Measurements from ENCODE around the gene ELL2. TPM values are rescaled to one million over a fixed set of nuclear protein-coding genes. Genes with fewer than 3 reads are reported as not detected.
A peak's percentile ranks its signal among the peaks of the same experiment; 100 is the strongest.

The ELL2 gene
- total and polyA plus RNA-seq, 2 donors = 14.1 to 30.2 TPM

DNA sequence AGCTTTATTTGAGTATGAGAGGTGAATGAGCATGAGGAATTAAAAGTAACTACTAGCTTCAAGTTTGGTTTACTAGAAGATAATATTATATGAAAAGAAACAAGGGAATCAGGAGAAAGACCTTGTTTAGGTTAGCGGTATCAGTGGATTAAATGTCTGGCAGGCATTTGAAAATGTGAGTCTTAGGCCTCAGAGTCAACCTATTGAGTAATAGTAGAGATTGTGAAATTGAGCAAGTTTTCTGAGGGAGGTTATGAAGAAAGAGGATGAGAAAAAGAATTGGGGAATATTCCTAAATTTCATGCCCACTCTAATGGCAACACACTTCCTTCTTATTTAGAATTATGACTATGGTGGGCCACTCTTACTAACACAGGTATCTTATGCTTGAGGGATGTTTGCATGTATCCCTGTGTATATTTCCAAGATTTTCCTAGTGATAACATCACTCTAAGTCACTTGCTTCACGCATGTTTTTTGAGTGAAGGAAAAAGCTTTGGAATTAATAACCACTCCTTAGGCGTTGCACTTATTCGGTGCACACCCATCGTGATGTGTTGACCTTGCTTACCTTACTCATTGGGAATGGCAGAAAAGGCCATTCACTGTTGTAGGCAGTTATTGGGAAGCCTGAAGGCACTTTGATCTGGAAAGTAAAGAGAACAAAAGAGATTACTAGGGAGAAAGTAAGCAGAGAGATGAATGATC, 8.2 kb upstream of the ELL2 start:
- no peaks in the 10 kb centered on the region for H3K36me3 ChIP-seq (ENCODE audit: insufficient read depth)
- H3K4me1 ChIP-seq (ENCODE audit: insufficient read depth) = no peaks in the 10 kb centered on the region
- no peak overlapping the region for H3K4me3 ChIP-seq (ENCODE audit: low read depth, low read length)
- WGBS = 78% methylated on average over 5 of the region's 5 CpGs
- H3K27ac ChIP-seq (ENCODE audit: low read depth) = peak overlapping the region; percentile 16
- DNase-seq (ENCODE audit: extremely low spot score) = no peak

DNA sequence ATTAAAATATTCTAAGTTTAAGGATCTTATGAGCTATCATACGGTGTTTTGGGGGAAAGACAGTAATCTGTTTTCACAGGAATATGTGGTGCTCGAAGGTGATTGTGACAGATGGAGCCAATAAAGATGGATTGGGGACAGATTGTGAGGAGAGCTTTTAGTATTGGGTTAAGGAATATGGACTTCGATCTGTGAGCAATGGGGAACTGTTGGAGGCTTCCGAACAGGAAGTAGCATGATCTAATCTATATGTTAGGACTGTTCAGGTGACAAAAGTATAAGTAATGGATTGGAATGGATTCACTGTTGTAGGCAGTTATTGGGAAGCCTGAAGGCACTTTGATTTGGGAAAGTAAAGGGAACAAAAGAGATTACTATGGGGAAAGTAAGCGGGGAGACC, 7.4 kb upstream of the ELL2 start:
- Histone ChIP-seq H3K27ac (ENCODE audit: low read depth) (no peak overlapping the region), H3K4me3 (ENCODE audit: low read depth, low read length) (no peak overlapping the region), H3K4me1 (ENCODE audit: insufficient read depth) (no peaks in the 10 kb centered on the region), H3K36me3 (ENCODE audit: insufficient read depth) (no peaks in the 10 kb centered on the region)
- DNase-seq (ENCODE audit: extremely low spot score) = no peak
- 97% methylated on average over 5 of the region's 5 CpGs for WGBS

DNA sequence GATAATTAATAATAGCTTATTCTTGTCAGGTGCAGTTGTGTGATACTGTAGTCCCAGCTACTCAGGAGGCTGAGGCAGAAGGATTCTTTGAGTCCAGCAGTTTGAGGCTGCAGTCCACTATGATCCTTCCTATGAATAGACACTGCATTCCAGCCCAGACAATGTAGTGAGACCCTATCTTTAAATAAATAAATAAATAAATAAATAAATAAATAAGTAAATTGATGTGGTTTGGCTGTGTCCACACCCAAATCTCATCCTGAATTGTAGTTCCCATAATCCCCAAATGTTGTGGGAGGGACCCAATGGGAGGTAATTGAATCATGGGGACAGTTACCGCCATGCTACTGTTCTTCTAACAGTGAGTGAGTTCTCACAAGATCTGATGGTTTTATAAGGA, 5.6 kb upstream of the ELL2 start:
- H3K27ac ChIP-seq (ENCODE audit: low read depth) = no peak overlapping the region
- no peak overlapping the region for H3K4me3 ChIP-seq (ENCODE audit: low read depth, low read length)
- DNase-seq (ENCODE audit: extremely low spot score) = no peak
- no peaks in the 10 kb centered on the region for H3K36me3 ChIP-seq (ENCODE audit: insufficient read depth)
- H3K4me1 ChIP-seq (ENCODE audit: insufficient read depth) = no peaks in the 10 kb centered on the region
- WGBS = 95% methylated on average over 1 of the region's 1 CpG

DNA sequence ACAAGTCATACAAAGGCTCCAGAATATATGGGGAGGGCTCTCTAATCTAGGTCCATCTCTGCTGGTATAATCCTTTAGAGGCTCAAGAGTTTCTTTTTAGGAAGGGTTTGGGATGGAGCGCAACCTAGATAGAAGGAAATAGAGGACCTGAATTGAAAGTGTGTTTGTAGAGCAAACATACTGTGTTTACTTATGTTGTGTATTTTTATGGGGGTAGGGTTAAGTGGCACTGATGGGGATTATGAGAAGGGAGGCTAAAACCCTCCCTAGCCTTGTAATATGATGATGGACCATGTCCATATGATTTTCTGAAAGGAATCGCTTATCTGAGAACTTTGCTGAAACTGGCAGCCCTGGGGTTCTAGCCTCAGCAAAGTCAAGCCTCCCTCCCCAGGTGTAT, 4.4 kb upstream of the ELL2 start:
- Histone ChIP-seq H3K4me1 (ENCODE audit: insufficient read depth) (no peaks in the 10 kb centered on the region), H3K4me3 (ENCODE audit: low read depth, low read length) (no peak overlapping the region), H3K27ac (ENCODE audit: low read depth) (no peak overlapping the region), H3K36me3 (ENCODE audit: insufficient read depth) (no peaks in the 10 kb centered on the region)
- no peak for DNase-seq (ENCODE audit: extremely low spot score)
- WGBS = 92% methylated on average over 2 of the region's 2 CpGs

DNA sequence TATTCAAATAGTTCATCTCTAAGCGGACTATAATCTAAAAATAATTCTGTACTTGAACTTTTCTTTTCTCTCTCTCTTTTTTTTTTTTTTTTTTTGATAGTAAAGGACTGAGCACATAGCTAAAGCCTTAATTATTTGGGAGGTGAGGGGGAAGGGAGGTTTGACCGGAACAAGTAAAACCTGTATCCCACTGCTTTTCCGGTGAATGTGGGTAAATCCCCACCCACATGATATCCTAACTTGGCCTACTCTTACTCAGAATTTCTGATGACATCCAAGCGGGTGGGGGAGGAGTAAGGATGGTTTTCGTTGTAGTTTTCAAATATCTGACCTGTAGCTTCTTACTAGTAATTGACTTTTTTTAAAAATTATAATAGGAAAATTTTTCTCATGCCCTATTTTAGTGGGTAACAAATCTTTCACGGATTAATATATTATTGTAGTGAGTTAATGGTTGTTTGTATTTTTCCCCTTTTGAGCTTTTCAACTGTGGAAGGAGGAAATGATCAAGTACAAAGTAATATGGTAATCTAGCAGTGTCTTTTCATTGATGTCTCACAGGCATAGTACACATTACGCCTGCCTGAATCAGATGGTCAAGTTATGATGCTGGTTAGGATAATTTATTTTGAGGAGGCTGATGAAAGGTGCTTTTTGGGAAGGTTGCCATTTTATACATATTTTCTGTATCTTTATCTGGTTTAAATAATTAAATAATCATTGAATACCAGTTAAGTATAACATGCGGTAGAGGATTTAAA, 2.2 kb upstream of the ELL2 start:
- DNase-seq (ENCODE audit: extremely low spot score) = no peak
- WGBS = 82% methylated on average over 8 of the region's 8 CpGs
- H3K4me1 ChIP-seq (ENCODE audit: insufficient read depth) = no peaks in the 10 kb centered on the region
- no peaks in the 10 kb centered on the region for H3K36me3 ChIP-seq (ENCODE audit: insufficient read depth)
- H3K4me3 ChIP-seq (ENCODE audit: low read depth, low read length) = no peak overlapping the region
- H3K27ac ChIP-seq (ENCODE audit: low read depth) = no peak overlapping the region

DNA sequence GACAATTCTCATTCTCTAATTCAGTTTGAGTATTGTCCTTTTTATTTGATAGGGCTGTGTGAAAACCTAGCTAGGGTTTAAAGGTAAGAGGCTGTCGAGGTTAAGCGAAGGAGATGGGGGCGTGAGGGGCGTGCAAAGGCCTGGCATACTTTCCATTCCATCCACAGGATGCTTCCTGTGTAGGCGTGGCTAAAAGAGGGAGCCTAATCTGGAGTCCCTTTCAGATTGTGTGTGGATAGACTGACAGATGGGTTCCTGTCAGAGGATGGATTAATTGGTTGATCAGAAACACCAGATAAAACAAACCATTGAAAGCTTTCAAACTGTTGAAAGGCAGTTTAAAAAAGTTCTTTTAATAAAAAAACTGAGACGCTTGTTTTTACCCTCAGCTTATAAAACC, 1.1 kb upstream of the ELL2 start:
- WGBS = 67% methylated on average over 6 of the region's 6 CpGs
- Histone ChIP-seq H3K4me1 (ENCODE audit: insufficient read depth) (peaks cover 2% of the 10 kb centered on the region), H3K27ac (ENCODE audit: low read depth) (peak overlapping the region; percentile 64), H3K4me3 (ENCODE audit: low read depth, low read length) (no peak overlapping the region), H3K36me3 (ENCODE audit: insufficient read depth) (no peaks in the 10 kb centered on the region)
- no peak for DNase-seq (ENCODE audit: extremely low spot score)

DNA sequence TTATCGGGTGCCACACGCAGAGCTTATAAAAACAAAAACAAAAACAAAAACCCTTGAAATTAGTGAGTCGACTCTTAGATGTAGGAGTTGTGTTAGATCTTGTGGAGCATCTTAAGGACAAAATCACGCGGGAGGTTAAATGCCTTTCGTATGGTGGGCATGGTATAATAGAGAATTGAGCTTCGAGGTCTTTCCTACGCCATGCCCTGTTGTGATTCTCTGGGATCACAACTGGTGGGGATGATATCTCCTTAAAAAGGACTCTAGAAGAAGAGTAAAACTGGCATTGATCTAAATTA, 773 bp upstream of the ELL2 start:
- peak overlapping the region; percentile 92 for H3K4me3 ChIP-seq (ENCODE audit: low read depth, low read length)
- H3K4me1 ChIP-seq (ENCODE audit: insufficient read depth) = peaks cover 2% of the 10 kb centered on the region
- WGBS = 69% methylated on average over 8 of the region's 8 CpGs
- DNase-seq (ENCODE audit: extremely low spot score) = no peak
- no peak overlapping the region for H3K27ac ChIP-seq (ENCODE audit: low read depth)
- H3K36me3 ChIP-seq (ENCODE audit: insufficient read depth) = no peaks in the 10 kb centered on the region

DNA sequence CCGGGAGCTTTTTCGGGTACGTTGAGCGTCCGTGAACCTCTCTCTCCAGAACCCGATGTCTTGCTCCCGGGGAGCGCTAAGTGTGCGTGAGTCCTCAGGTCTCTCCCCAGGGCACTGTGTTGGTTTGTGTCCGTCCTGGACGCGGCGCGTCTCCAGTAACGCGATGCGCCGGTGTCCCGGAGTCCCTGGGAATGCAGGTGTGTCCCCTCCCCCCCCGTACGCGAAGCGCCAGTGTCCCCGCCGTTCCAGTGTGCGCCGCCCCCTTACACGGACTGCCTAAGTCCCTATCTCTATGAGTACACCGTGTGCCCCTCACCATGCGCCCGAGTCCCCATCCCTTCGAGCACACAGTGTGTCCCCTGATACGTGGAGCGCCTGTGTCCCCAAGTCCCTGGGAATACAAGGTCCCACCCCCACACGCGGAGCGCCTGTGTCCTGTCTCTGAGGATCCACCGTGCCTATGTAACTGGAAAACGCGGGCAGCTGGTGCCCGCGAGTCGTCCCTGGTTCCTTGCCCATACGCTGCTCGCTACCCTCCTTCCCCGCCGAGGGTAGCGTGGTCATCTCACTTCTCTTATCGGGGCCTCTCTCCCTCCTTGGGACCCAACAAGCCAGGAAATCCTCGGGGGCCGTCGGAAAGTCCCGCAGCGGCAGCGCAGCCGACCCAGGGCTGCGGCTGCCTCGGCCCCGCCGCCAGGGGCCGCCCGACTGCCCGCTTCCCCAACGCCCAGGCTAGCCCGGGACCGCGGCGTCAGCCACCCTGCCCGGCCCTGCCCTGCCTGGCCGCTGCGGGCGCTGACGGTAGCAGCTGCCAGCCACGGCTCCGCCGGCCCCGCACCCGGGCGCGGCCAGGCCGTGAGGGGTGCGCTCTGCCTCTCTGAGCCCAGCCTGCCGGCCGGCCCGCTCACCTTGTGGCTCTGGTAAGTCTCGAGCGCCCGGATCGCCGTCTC, 709 bp downstream of the ELL2 start:
- peak overlapping the region; percentile 99 for H3K27ac ChIP-seq (ENCODE audit: low read depth)
- WGBS = under 1% methylated on average over 90 of the region's 90 CpGs
- DNase-seq (ENCODE audit: extremely low spot score) = peak; percentile 26
- no peaks in the 10 kb centered on the region for H3K36me3 ChIP-seq (ENCODE audit: insufficient read depth)
- H3K4me1 ChIP-seq (ENCODE audit: insufficient read depth) = peaks cover 2% of the 10 kb centered on the region
- peak overlapping the region; percentile 92 for H3K4me3 ChIP-seq (ENCODE audit: low read depth, low read length)

DNA sequence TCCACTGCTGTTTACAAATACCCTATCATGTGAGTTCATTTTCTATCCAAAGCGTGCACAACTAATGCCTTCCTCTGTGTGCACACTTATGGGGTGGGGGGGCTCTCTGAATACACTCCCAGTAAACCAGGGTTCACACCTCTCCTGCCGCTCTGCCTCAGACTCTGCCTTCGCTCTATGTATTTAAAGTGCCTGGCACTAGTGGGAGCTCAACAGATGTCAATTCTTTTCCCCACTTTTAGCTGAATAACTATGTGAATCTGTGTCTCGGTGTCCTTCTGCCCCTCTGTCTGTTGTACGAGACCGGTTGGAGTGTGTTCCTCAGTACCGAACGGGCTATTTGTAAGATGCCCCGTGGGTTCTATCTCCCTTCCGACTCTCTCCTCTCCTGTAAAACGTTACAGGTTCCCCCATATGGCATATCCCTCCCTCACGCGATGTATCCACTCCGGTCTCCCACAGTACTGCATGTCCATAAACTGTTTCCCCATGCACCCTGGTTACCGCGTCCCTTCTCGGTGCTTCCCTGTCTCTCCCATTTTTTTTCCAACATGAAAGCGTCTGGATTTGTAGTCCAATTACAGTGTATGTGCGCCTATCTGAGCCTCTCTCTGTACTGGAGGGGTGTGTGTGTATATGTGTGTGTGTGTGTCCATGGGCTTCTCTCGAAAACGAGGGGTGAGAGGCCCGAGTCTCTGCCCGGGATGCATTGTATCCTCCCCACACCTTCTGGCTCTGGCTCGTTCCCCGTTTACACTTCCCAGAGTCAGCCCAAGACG, 1.6 kb downstream of the ELL2 start:
- 23% methylated on average over 26 of the region's 26 CpGs for WGBS
- no peak for DNase-seq (ENCODE audit: extremely low spot score)
- Histone ChIP-seq H3K27ac (ENCODE audit: low read depth) (no peak overlapping the region), H3K36me3 (ENCODE audit: insufficient read depth) (no peaks in the 10 kb centered on the region), H3K4me1 (ENCODE audit: insufficient read depth) (peaks cover 2% of the 10 kb centered on the region), H3K4me3 (ENCODE audit: low read depth, low read length) (peak overlapping the region; percentile 92)

DNA sequence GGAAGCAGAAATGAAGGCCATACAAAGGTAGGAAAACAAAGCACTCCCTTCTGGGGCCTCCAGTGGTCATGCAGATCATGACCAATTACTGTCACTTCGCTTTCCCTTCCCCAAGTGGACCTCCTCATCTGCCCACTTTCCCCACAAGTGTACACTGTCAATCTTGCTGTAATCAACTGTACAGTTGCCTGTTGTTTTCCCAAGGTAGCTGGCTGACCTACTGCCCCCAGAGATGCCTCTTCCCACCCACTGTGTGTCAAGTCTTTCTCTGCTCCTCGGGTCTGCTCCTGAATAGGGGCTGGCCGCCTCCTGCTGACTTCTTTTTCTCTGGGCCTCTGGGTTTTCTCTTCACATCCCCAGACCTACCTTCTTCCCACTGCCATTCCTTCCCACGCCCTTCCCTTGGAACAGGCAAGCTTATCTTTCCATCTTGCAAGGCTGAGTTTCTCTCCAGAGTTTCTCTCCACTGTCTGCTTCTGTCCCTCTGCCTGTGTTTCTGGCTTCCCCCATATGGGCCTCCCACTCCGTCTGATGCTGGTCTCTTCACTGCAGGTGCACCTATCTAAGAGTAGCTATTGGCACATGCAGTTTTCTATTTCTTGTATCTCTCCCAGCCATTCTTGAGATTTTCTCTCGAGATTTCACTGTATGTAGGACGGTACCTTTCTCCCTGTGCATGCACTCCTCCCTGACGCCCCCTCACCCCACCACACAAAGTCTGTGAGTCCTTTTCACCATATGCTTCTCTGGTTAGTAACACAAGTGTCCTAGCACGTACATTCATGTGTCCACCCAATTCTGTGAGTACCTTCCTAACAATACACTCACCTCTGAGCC, 2.4 kb downstream of the ELL2 start:
- DNase-seq (ENCODE audit: extremely low spot score) = no peak
- 88% methylated on average over 9 of the region's 9 CpGs for WGBS
- Histone ChIP-seq H3K4me1 (ENCODE audit: insufficient read depth) (peaks cover 3% of the 10 kb centered on the region), H3K4me3 (ENCODE audit: low read depth, low read length) (peak overlapping the region; percentile 92), H3K36me3 (ENCODE audit: insufficient read depth) (no peaks in the 10 kb centered on the region), H3K27ac (ENCODE audit: low read depth) (no peak overlapping the region)

DNA sequence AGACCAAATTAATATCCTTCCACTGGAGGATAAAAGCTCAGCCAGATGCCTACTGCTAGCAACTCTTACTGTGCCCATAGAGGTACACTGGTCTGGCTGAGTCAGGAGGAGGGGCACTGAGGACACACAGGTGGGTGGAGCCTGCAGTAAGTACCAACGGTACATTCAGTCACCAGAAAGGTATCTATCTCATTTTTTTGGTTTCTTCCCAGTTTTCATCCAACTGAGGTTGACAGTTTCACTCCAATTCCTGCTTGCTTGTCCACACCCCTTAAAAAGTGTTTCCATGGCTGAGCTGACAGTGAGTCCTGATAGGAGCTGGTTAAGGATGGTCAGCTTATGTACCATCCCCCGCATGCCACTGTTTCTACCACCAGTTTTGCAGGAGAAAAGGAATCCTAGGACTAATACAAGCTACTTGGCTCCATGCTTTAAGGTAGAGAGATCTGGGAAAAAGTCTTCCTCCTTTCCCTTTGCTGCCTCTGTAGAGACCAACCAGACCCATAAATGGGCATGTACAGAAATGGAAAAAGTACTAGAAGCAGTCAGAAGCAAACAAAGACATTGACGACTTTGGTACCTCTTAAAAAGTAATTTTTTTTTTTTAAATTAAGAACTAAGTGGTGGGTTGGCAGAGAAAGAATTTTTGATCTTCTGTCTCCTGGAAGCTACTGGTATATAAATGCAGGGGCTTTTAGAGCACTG, 3.2 kb downstream of the ELL2 start:
- peaks cover 3% of the 10 kb centered on the region for H3K4me1 ChIP-seq (ENCODE audit: insufficient read depth)
- H3K27ac ChIP-seq (ENCODE audit: low read depth) = no peak overlapping the region
- DNase-seq (ENCODE audit: extremely low spot score) = no peak
- no peaks in the 10 kb centered on the region for H3K36me3 ChIP-seq (ENCODE audit: insufficient read depth)
- no peak overlapping the region for H3K4me3 ChIP-seq (ENCODE audit: low read depth, low read length)
- 80% methylated on average over 3 of the region's 3 CpGs for WGBS

DNA sequence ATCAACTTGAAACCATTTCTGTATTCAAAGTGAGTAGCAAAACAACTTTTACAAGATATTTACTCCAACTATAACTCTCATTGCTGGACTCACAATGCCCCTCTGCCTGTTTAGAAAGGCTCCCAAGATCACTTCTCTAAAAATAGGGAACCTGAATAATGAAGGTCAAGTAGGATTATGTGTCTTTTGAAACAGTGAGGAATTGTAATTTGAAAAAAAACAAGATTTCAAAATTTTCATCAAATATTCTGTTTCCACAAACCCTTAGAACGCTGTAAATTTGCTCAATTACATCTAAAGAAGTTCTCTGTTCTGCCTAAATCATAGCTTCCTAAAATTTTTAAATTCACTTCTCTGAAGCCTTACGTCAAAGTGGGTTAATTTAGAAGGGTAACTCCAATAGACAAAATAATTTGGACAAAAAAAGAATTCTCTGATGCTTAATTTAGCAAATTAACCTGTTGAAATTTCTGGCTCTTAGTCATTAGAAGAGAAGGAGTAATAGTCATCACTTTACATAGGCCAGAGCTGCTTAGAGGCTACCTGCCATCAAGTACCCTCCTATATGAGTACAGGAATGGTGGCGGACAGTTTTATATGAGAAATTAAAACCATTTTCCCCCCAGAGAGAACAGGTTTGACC, 4.0 kb downstream of the ELL2 start:
- no peak for DNase-seq (ENCODE audit: extremely low spot score)
- H3K36me3 ChIP-seq (ENCODE audit: insufficient read depth) = no peaks in the 10 kb centered on the region
- H3K27ac ChIP-seq (ENCODE audit: low read depth) = no peak overlapping the region
- 96% methylated on average over 3 of the region's 3 CpGs for WGBS
- no peak overlapping the region for H3K4me3 ChIP-seq (ENCODE audit: low read depth, low read length)
- H3K4me1 ChIP-seq (ENCODE audit: insufficient read depth) = peaks cover 3% of the 10 kb centered on the region

All from urinary bladder (tissue), 4 donors.